Activated CD8-positive, alpha-beta memory T cell treated with anti-CD3 and anti-CD28 coated beads, Interleukin-2, amount 50 U/mL, for 24 hours (primary cell): ENCODE results near the gene TSPYL2.
A peak's percentile ranks its signal among the peaks of the same experiment; 100 is the strongest.

ENCODE experiments used
- DNase-seq: peaks from one replicate; pipeline ENCODE4 v3.0.0-alpha.2; 2020; ENCODE audit errors: extremely low read depth

Gene TSPYL2

DNA sequence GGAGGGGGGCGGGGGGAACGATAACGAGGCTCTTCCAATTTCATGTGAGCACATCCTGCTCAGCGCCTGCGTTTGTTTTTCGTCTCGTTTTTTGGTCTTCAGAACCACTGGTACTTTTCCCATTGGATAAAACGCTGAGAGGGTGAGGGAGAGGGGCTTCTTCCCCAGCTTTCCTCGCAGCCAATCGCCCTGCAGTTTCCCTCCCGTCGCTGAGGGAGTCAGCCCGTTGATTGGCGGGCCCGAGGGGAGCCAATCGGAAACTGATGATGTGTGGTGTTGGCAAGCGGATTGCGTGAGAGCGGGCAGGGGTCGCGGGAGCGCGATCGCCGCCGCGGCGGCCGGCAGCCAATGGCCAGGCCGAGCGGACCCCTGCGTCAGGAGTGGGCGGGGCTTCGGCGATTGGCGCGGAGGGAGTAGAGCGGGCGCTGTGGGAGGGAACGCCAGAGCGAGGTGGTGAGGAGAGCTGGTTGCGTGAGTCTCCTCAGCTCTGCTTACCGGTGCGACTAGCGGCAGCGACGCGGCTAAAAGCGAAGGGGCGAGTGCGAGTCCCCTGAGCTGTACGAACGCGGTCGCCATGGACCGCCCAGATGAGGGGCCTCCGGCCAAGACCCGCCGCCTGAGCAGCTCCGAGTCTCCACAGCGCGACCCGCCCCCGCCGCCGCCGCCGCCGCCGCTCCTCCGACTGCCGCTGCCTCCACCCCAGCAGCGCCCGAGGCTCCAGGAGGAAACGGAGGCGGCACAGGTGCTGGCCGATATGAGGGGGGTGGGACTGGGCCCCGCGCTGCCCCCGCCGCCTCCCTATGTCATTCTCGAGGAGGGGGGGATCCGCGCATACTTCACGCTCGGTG lies at the start of gene TSPYL2:
TSS of gene TSPYL2 (plus strand) at position 443 of the 848 bp plus-strand sequence. CDS start at position 575, 132 bp downstream.
- peak; percentile 74 for DNase-seq

DNA sequence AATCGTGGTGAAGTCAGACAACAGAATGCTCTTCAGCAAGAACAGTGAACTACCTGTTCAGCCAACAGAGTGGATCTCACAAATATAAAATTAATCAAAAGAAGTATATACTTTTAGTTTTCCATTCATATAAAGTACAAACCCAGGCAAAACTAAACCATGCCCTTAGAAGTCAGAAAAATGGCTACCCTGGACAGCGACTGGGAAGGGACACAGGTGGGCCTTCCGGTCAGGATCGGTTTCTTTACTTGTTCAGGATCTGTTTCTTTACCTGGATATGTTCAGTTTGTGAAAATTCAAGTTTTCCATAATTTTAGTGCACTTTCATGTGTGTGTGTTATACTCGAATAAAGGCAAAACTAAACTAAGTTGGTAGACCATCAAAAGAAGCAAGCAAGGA lies 46.0 kb upstream of the TSPYL2 start:
- DNase-seq, result no peak

GRCh38 chrX:53039236-53039635 lies 42.9 kb upstream of the TSPYL2 start:
- DNase-seq, result no peak

DNA sequence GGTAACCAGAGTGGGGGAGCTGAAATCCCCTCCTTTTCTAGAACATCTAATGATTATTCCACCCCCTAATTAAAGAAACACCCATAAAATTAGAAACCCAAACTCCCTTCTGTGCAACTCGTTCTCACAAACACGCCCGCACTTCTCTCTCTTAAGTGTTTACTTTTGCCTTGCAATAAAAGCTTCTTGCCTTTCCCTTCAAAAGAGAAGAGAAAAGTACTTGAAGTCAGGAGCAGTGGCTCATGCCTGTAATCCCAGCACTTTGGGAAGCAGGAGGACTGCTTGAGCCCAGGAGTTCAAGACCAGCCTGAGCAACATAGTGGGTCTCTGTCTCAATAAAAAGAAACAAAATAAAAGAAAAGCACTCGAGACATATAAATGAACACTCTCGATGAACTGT lies 37.2 kb upstream of the TSPYL2 start:
- DNase-seq, result no peak

DNA sequence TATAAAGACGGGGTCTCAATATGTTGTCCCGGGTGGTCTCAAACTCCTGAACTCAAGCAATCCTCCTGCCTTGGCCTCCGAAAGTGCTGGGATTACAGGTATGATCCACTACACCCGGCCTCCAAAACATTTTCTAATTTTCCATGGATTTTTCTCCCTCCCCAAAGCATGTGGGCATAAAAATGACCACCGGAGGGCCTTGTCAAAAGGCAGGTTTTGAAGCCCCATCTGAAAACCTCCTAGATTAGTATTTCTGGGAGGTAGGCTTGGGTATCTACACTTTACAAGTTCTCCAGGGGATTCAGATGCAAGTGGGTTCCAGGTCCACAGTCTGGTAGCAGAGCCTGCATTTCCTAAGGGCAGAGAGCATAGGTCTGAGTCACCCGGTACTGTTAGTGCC lies 34.9 kb upstream of the TSPYL2 start:
- DNase-seq, result no peak

DNA sequence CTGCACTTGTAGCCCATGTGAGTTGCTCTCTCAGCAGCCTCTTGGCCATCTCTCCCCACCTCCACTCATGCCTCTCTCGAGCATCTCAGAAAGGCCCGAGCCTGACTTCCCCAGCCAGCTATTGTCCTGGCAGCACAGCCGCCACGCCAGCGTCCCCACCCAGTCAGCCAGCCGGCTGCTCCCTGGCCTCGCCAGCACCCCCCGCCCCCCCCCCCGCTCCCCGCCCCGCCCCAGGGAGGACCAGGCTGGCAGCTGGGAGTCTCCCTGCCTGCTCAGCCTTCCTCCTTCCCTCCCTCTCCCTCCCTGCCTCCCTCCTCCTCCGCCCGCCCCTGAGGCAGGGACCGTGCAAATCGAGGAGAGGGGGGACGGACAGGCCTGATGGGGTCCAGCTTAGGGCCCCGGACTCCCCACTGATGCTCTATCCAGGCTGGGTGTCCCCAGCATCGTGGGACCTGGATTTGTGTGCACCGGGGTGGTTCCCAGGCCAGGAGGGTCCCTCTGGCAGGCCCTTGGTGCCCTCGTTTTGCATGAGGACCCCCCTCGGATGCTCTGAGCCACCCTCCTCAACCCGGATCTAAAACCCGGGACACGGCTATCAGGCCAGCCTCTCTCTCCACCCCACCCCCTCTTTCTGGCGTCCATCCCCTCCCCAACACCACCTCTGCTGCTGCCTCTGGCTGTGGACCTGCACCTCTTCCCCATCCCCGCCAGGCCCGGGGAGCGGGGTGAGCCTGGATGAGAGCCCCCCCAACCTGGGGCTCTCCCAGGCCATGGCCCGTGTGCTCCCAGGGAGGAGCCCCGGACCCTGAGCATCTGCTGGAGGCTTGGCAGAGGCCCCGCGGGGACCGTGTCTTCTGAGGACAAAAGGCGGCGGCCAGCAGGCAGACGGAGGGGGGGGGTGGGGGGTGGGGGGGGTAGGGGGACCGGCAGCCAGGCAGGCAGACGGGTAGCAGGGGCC lies 33.7 kb upstream of the TSPYL2 start, which contains the start of gene GPR173:
TSS of gene GPR173 (plus strand) at position 621 of the 958 bp plus-strand sequence. CDS start 27,833 bp downstream, outside the sequence.
- DNase-seq, result no peak

DNA sequence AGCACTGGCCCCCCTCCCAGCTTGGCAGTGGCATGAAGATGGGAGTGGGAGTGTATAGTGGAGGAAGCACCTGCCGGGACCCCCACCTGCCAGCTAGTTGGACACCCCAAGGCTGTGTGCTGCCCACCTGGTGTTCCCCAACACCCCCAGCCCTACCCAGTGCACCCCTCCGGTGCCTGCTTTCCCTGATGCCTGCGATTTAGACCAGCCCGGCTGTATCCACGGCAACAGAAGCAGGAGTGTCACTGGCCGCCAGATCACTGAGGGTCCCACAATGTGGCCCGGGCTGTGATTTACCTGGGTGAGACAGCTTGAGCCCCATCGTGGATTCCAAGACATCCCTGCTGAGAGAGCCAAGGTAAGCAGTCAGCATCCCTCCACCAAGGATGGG lies 33.0 kb upstream of the TSPYL2 start:
- DNase-seq, result no peak

DNA sequence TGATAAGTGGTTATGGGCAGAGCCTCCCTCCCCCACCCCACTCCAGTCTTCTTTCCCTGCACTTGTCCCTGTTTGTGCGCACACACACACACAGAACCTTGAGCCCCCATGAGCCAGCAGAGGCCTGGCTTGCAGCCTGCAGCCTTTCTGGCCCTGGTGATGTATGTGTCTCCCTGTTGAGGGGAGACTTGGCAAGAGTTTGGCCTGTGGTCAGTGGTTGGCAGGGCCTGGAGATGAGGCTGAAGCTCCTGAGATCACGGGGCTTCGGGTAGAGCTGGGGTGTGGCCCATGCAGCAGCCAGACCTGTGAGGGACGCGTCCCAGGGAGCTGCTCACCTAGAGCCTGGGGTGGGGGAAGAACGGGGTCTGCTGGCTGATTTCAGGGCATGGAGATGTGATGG lies 31.3 kb upstream of the TSPYL2 start:
- DNase-seq, result no peak

- no peak for DNase-seq
Observed at GRCh38 chrX:53055244-53055849, 26.8 kb upstream of the TSPYL2 start.

DNA sequence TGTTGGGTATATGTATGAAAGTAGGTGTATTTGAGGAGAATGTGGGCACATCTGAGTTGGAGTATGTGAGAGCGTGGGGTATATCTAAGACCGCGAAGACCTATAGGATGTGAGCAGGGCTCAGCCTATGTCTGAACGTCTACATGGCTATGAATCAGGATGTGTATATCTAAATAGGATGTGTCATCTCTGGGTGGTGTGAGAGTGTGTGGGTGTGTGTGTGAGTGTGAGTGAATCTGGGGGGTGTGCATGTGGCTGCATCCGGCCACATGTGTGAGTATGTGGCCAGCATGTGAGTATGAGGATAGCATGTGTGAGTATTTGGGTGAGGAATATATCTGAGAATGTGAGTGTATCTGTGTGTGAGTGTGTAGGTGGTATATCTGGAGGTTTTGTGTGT lies 25.9 kb upstream of the TSPYL2 start:
- no peak for DNase-seq

DNA sequence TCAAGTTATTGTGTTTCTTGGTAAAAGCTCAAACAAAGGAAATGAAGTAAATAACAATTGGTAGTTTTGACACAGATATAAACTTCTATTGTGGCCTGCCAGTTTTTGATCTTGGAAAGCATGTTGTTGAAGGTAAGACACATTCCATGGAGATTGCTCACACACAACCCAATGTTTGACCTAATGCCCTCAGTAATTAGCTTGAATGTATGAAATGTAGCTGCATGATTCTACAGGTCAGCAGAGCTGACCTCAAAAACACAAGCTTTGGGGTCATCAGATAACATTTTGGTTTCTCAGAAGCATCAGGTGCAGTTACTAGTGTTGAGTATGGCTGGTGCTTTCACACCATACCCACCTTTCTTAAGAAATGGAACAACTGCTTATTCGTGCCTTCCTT lies 17.1 kb upstream of the TSPYL2 start:
- DNase-seq, result no peak

DNA sequence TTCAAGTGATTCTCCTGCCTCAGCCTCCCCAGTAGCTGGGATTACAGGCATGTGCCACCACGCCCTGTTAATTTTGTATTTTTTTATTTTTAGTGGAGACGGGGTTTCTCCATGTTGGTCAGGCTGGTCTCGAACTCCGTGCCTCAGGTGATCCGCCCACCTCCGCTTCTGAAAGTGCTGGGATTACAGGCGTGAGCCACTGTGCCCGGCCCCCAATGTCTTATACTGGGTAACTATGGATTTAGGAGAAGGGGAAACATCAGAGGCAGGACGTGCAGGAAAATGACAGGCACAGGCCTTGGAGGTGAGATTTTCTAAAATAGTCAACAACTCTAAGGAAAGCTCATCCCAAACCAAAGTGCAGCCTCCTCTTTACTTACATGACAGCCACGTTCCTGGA lies 11.1 kb upstream of the TSPYL2 start:
- no peak for DNase-seq

DNA sequence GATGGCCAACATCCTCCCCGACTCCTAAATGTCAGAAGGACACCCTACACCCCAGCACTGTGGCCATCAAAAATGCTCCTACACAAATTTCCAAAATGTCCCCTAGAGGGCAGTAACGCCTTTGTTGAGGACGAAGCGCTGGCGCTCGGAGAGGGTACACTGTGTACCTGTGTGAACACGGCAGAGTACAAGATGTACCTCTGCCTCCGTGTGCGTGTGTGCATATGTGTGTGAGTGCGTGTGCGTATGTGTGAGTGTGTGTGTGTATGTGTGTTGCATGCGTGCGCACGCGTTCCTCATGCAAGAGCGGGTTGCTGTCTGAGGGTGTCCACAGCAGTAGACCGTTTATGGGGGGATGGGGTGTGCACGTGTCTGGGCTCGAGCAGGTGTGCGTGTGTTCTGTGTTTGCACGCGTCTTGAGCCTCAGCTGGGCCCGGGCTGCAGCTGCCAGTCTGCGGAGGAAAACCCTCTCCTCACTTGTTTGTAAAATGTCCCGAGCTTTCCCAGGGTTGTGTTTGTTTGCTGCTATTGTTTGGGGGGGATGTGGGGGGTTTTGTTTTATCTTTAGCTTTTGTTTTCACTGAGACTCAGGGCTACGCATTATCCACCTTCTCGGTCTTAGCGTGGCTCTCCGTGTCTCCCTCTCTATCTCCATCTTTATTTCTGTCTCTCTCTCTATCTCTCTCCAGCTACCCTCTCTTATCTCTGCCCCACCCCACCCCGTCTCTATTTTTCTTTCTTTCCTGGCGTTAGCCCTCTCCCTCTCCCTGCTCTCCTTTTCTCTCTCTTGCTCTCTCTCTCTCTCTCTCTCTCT lies 10.4 kb upstream of the TSPYL2 start:
- DNase-seq, result no peak

DNA sequence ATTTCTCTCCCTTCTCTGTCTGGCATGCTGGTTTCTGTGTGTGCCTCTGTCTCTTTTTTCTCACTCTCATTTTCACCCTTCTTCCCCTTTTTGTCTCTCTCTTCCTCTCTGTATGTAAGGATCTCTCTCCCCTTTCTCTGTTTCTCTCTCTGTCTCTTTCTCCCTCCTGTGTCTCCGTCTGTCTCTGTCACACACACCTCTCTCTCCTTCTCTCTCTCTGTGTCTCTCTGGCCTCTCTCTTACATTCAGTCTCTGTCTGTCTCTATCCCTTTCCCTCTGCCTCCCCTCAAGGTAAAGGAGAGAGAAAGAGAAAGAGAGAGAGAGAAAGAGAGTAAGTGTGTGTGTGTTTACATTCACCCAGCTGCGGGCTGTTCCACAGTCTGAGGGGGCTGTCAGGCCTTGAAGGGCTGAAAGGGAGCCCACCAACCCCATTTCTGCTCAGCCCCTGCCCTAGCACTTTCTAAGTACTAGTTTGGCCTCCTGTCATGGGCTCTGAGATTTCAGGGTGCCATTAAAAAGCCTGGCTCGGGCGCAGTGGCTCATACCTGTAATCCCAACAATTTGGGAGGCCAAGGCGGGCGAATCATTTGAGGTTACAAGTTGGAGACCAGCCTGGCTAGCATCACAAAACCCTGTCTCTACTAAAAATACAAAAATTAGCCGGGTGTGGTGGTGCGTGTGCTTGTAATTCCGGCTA lies 9.6 kb upstream of the TSPYL2 start:
- no peak for DNase-seq

- DNase-seq, result no peak
Observed at GRCh38 chrX:53073115-53073586, 9.0 kb upstream of the TSPYL2 start.

DNA sequence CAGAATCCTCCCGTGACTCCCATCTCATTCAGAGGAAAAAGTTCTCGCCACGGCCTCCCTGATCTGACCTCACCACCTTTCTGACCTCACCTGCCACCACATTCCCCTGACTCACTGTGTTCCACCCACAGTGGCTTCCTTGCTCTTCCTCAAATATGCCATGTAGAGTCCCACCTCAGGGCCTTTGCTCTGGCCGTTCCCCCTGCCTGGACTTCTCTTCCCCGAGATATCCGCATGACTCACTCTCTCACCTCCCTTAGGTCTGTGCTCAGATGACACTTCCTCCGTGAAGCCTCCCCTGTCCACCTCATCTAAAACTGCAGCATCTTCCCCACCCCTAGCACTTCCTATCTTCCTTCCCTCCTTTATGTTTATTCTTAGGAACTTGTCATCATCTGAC lies 7.2 kb upstream of the TSPYL2 start:
- DNase-seq, result no peak

DNA sequence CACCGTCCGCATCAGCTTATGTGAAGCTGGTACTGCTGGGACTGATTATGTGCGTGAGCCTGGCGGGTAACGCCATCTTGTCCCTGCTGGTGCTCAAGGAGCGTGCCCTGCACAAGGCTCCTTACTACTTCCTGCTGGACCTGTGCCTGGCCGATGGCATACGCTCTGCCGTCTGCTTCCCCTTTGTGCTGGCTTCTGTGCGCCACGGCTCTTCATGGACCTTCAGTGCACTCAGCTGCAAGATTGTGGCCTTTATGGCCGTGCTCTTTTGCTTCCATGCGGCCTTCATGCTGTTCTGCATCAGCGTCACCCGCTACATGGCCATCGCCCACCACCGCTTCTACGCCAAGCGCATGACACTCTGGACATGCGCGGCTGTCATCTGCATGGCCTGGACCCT lies 5.5 kb upstream of the TSPYL2 start:
- no peak for DNase-seq

GRCh38 chrX:53077207-53078197 lies 4.7 kb upstream of the TSPYL2 start:
- DNase-seq, result no peak

- no peak for DNase-seq
Observed at GRCh38 chrX:53078943-53079342, 3.2 kb upstream of the TSPYL2 start.
